DOHH2 (cell line): ENCODE data around the gene CBX7.

Source experiments
- H3F3A ChIP-seq: fragments of 200-600 bp; sonication (generic), shearing (Covaris generic); 2 replicates; pipeline ENCODE4 v1.6.0; 2016; ENCODE audit warnings: antibody characterized with exemption, mild to moderate bottlenecking; ENCODE audit not compliant: control insufficient read depth, insufficient read depth
- H3K27ac ChIP-seq: fragments of 200-600 bp; sonication (generic); 2 replicates; pipeline ENCODE4 v1.5.1; 2014; ENCODE audit warnings: low read depth, mild to moderate bottlenecking, low read length, moderate library complexity
- H3K27me3 ChIP-seq: fragments of 200-600 bp; sonication (generic); 2 replicates; pipeline ENCODE4 v1.6.1; 2014; ENCODE audit warnings: mild to moderate bottlenecking, low read length, mixed read lengths; ENCODE audit not compliant: control insufficient read depth
- H3K36me3 ChIP-seq: fragments of 200-600 bp; sonication (generic); 2 replicates; pipeline ENCODE4 v1.6.1; 2014; ENCODE audit warnings: mild to moderate bottlenecking, low read length, moderate library complexity, mixed read lengths; ENCODE audit not compliant: control insufficient read depth
- H3K4me1 ChIP-seq: fragments of 200-600 bp; sonication (generic); 2 replicates; pipeline ENCODE4 v1.6.1; 2014; ENCODE audit warnings: mild to moderate bottlenecking, low read length, mixed read lengths; ENCODE audit not compliant: control insufficient read depth
- H3K4me2 ChIP-seq: fragments of 200-600 bp; sonication (generic); 2 replicates; pipeline ENCODE4 v1.6.0; 2014; ENCODE audit warnings: mild to moderate bottlenecking, low read length, moderate library complexity
- H3K4me3 ChIP-seq: fragments of 200-600 bp; sonication (generic); 2 replicates; pipeline ENCODE4 v1.5.1; 2014; ENCODE audit warnings: mild to moderate bottlenecking, low read length, mixed read lengths
- H3K79me2 ChIP-seq: fragments of 200-600 bp; sonication (generic); 2 replicates; pipeline ENCODE4 v1.6.1; 2014; ENCODE audit warnings: mild to moderate bottlenecking, low read length, mixed read lengths; ENCODE audit not compliant: control insufficient read depth
- H3K9me2 ChIP-seq: fragments of 200-600 bp; sonication (generic); replicated peaks from 2 replicates; pipeline ENCODE4 v1.6.1; 2014; ENCODE audit warnings: mild to moderate bottlenecking, low read length, mixed read lengths; ENCODE audit not compliant: control insufficient read depth
- H3K9me3 ChIP-seq: fragments of 200-600 bp; sonication (generic); 2 replicates; pipeline ENCODE4 v1.6.1; 2014; ENCODE audit warnings: antibody characterized with exemption, low read length, mixed read lengths; ENCODE audit not compliant: control insufficient read depth, insufficient read depth
- H4K20me1 ChIP-seq: fragments of 200-600 bp; sonication (generic); 2 replicates; pipeline ENCODE4 v1.6.0; 2014; ENCODE audit warnings: low read depth, mild to moderate bottlenecking, antibody characterized with exemption, low read length, moderate library complexity; ENCODE audit not compliant: control insufficient read depth, insufficient read depth
- EZH2phosphoT487 ChIP-seq: fragments of 200-600 bp; sonication (generic); IDR thresholded peaks from 2 replicates; pipeline ENCODE4 v1.6.1; 2017; ENCODE audit warnings: borderline replicate concordance, mild to moderate bottlenecking, antibody characterized with exemption, low read length, moderate library complexity, mixed read lengths
- TF ChIP-seq, protein P1 (sequence below): fragments of 200-600 bp; sonication (generic); IDR thresholded peaks from one replicate; pipeline ENCODE4 v1.5.1; 2014; ENCODE audit warnings: antibody characterized with exemption, mild to moderate bottlenecking, low read depth, low read length; ENCODE audit not compliant: poor library complexity, severe bottlenecking

CBX7 gene

DNA sequence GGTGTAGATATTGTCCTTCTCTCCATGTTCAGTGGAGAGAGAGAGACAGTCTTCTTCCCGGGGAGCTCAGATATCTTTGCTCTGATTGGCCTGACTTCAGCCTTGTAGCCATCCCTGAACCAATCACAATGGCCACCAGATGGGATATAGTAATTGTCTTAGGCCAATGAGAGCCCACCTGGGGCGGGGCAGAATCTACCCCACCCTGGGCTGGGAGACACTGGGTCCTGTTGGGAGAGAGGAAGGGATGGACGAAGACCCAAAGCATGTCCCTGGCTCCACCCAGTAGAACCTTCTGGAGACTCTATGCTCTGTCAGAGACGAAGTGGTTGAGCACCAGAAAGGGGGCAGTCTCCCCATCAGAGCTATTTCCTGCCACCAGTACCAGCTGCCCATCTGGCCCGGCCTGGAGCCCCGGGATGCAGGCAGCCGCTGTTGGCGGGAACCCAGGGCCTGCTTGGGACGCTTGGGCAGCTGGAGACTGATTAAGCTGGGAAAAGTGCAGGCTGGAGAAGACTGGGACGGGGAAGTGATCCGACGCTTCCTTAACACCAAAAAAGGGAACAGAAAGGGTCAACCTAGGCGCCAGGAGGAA, 31.6 kb upstream of the CBX7 start:
- Histone ChIP-seq H3K27me3 (0 out of 2 replicates have a peak, but pooled peaks cover 2% of the 10 kb centered on the region), H3K4me3 (no peak overlapping the region), H3K36me3 (no peaks in the 10 kb centered on the region), H3K27ac (no peak overlapping the region), H4K20me1 (no peaks in the 10 kb centered on the region), H3F3A (no peaks in the 10 kb centered on the region), H3K4me2 (no peak overlapping the region), H3K4me1 (no peaks in the 10 kb centered on the region), H3K9me3 (no peaks in the 10 kb centered on the region), H3K9me2 (no peaks in the 10 kb centered on the region), H3K79me2 (no peaks in the 10 kb centered on the region)
- TF ChIP-seq EZH2phosphoT487: no peak
- TF ChIP-seq, protein P1, sequence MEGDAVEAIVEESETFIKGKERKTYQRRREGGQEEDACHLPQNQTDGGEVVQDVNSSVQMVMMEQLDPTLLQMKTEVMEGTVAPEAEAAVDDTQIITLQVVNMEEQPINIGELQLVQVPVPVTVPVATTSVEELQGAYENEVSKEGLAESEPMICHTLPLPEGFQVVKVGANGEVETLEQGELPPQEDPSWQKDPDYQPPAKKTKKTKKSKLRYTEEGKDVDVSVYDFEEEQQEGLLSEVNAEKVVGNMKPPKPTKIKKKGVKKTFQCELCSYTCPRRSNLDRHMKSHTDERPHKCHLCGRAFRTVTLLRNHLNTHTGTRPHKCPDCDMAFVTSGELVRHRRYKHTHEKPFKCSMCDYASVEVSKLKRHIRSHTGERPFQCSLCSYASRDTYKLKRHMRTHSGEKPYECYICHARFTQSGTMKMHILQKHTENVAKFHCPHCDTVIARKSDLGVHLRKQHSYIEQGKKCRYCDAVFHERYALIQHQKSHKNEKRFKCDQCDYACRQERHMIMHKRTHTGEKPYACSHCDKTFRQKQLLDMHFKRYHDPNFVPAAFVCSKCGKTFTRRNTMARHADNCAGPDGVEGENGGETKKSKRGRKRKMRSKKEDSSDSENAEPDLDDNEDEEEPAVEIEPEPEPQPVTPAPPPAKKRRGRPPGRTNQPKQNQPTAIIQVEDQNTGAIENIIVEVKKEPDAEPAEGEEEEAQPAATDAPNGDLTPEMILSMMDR: no peak

DNA sequence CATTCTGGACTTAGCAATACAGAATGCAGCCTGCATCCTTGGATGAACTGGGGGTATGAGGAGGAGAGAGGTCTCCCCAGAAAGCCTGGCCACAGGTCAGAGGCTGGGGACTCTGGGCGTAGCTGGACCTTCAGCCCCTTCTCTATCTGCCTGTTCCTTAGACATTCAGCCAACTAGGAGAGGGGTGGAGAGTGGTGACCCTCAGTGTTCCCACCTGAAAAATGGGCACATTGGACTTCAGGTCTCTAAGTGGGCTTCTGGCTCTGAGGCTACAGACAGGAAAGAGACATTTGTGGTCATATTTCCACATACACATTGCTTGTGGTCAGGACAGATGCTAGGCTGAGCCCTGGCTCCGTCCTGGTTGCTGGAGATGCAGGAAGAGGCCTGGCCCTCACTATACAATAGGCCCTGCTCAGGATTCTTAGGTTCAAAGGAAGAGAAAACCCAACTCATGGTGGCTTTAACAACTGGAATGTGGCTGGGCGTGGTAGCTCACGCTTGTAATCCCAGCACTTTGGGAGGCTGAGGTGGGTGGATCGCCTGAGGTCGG, 30.1 kb upstream of the CBX7 start:
- Histone ChIP-seq H3K27ac (no peak overlapping the region), H3K4me2 (no peak overlapping the region), H3F3A (no peaks in the 10 kb centered on the region), H3K79me2 (no peaks in the 10 kb centered on the region), H3K4me3 (no peak overlapping the region), H3K4me1 (no peaks in the 10 kb centered on the region), H3K9me3 (no peaks in the 10 kb centered on the region), H3K36me3 (no peaks in the 10 kb centered on the region), H3K9me2 (no peaks in the 10 kb centered on the region), H4K20me1 (no peaks in the 10 kb centered on the region), H3K27me3 (0 out of 2 replicates have a peak, but pooled peaks cover 2% of the 10 kb centered on the region)
- TF ChIP-seq, protein P1: no peak

DNA sequence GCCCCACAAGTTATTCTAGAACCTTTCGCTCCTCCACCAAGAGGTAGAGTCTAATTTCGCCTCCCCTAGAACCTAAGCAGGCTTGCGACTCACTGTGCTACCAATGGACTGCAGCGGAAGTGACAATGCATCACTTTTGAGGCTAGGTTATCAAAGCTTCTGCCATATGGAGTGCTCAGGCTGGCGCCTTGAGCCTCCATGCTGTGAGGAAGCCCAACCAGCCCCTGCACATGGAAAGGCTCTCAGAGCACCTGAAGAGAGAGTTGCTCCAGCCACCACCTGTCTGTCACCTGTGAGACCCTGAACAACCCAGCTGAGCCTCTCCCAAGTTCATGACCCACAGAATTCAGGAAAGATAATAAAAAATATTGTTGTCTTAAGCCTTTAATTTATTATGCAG, 29.3 kb upstream of the CBX7 start:
- TF ChIP-seq, protein P1: no peak
- TF ChIP-seq EZH2phosphoT487: no peak
- Histone ChIP-seq H3K4me3 (no peak overlapping the region), H3K9me3 (no peaks in the 10 kb centered on the region), H3K36me3 (no peaks in the 10 kb centered on the region), H3K4me1 (no peaks in the 10 kb centered on the region), H3K79me2 (no peaks in the 10 kb centered on the region), H4K20me1 (no peaks in the 10 kb centered on the region), H3K4me2 (no peak overlapping the region), H3K27ac (no peak overlapping the region), H3K9me2 (no peaks in the 10 kb centered on the region), H3F3A (no peaks in the 10 kb centered on the region), H3K27me3 (0 out of 2 replicates have a peak, but pooled peaks cover 2% of the 10 kb centered on the region)
